KMS-11 (cell line): ENCODE results near the gene FAM13A.

ENCODE experiments used
- H2AFZ ChIP-seq: fragments of 200-600 bp; sonication (generic); 2 replicates; pipeline ENCODE4 v1.6.1; 2016; ENCODE audit warnings: antibody characterized with exemption, mixed run types, low read depth
- H3K27ac ChIP-seq: fragments of 200-600 bp; sonication (generic); 2 replicates; pipeline ENCODE4 v1.6.1; 2016; ENCODE audit warnings: mild to moderate bottlenecking, mixed run types
- H3K27me3 ChIP-seq: fragments of 200-600 bp; sonication (generic); 2 replicates; pipeline ENCODE4 v1.6.1; 2017; ENCODE audit warnings: mild to moderate bottlenecking, low read depth, mixed run types, moderate library complexity; ENCODE audit not compliant: insufficient read depth
- H3K36me3 ChIP-seq: fragments of 200-600 bp; sonication (generic); 2 replicates; pipeline ENCODE4 v1.6.1; 2017; ENCODE audit warnings: mild to moderate bottlenecking, mixed run types; ENCODE audit not compliant: insufficient read depth
- H3K4me1 ChIP-seq: fragments of 200-600 bp; sonication (generic); 2 replicates; pipeline ENCODE4 v1.6.1; 2016; ENCODE audit warnings: mild to moderate bottlenecking, low read depth, mixed run types; ENCODE audit not compliant: poor library complexity, severe bottlenecking
- H3K4me2 ChIP-seq: fragments of 200-600 bp; sonication (generic); 2 replicates; pipeline ENCODE4 v1.7.0; 2016; ENCODE audit warnings: mild to moderate bottlenecking, mixed run types
- H3K4me3 ChIP-seq: fragments of 200-600 bp; sonication (generic); IDR thresholded peaks from 2 replicates; pipeline ENCODE4 v1.6.1; 2017; ENCODE audit warnings: low read depth, low read length, mixed read lengths; ENCODE audit not compliant: insufficient read depth
- H3K79me2 ChIP-seq: fragments of 200-600 bp; sonication (generic); 2 replicates; pipeline ENCODE4 v1.6.1; 2016; ENCODE audit warnings: low read depth, mixed run types; ENCODE audit not compliant: insufficient read depth
- H3K9ac ChIP-seq: fragments of 200-600 bp; sonication (generic); 2 replicates; pipeline ENCODE4 v1.6.1; 2016; ENCODE audit warnings: mild to moderate bottlenecking, mixed run types
- H4K20me1 ChIP-seq: fragments of 200-600 bp; sonication (generic); 2 replicates; pipeline ENCODE4 v1.6.1; 2016; ENCODE audit warnings: mild to moderate bottlenecking, mixed run types; ENCODE audit not compliant: insufficient read depth
- TF ChIP-seq, protein P1 (sequence below): fragments of 200-600 bp; sonication (generic); conservative IDR thresholded peaks from 2 replicates; pipeline ENCODE4 v1.6.1; 2017; ENCODE audit warnings: low read depth, mild to moderate bottlenecking, antibody characterized with exemption, low read length, moderate library complexity, mixed read lengths

The FAM13A gene

DNA sequence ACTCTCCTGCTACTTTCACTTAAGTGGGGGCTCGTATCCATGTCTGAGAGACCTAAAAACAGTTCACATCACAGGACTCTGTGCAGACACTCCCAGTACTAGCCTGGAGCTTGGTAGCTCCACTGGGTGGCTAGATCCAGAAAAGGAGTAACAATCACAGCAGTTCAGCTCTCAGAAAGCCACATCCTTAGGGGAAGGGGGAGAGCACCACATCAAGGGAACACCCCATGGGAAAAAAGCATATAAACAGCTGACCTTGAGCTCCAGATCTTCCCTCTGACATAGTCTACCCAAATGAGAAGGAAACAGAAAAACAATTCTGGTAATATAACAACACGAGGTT is 175.8 kb downstream of the FAM13A start:
- TF ChIP-seq, protein P1, sequence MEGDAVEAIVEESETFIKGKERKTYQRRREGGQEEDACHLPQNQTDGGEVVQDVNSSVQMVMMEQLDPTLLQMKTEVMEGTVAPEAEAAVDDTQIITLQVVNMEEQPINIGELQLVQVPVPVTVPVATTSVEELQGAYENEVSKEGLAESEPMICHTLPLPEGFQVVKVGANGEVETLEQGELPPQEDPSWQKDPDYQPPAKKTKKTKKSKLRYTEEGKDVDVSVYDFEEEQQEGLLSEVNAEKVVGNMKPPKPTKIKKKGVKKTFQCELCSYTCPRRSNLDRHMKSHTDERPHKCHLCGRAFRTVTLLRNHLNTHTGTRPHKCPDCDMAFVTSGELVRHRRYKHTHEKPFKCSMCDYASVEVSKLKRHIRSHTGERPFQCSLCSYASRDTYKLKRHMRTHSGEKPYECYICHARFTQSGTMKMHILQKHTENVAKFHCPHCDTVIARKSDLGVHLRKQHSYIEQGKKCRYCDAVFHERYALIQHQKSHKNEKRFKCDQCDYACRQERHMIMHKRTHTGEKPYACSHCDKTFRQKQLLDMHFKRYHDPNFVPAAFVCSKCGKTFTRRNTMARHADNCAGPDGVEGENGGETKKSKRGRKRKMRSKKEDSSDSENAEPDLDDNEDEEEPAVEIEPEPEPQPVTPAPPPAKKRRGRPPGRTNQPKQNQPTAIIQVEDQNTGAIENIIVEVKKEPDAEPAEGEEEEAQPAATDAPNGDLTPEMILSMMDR, result no peak
- H3K27ac ChIP-seq, result no peak overlapping the region

DNA sequence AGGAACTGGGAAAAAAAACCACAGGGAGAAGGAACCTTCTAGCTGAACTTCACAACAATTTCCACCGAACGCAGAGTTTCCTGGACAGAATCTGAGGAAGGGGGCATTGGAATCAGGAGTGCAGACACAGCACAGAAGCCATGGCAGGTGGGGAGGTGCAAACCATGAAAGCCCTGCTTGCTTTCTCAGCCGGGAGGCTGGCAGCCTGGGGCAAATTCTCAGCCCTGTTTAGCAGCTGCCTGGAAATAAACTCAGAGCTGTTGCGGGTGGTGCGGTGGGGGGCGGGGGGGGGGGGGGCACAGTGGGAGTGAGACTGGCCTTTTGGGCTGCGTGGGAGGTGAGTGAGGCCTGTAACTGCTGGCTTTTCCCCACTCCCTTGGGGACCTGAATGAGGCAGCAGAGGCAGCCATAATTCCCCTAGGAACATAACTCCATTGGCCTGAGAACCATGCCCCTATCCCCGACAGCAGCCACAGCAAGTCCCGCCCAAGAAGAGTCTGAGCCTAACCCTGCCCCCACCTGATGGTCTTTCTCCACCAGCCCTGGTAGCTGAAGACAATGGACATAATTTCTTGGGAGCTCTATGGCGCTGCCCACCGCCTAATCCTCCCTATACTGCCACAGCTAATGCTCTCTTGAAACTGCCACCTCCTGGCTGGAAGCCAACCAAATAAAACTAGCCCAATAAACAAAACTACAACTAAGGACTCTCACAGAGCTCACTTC is 176.3 kb downstream of the FAM13A start:
- Histone ChIP-seq H3K36me3 (no peaks in the 10 kb centered on the region), H3K27me3 (no peaks in the 10 kb centered on the region), H3K4me2 (no peak overlapping the region), H3K4me1 (no peaks in the 10 kb centered on the region), H2AFZ (no peak overlapping the region), H3K9ac (no peak overlapping the region), H4K20me1 (no peaks in the 10 kb centered on the region), H3K4me3 (no peak overlapping the region), H3K27ac (no peak overlapping the region), H3K79me2 (no peaks in the 10 kb centered on the region)
- TF ChIP-seq, protein P1, result no peak

More for the DNA sequence above, 175.8 kb downstream of the FAM13A start:
- Histone ChIP-seq H3K27me3 (no peaks in the 10 kb centered on the region), H2AFZ (no peak overlapping the region), H3K4me2 (no peak overlapping the region), H3K4me3 (no peak overlapping the region), H3K4me1 (no peaks in the 10 kb centered on the region), H3K9ac (no peak overlapping the region), H3K36me3 (no peaks in the 10 kb centered on the region), H4K20me1 (no peaks in the 10 kb centered on the region), H3K79me2 (no peaks in the 10 kb centered on the region)

GRCh38 chr4:88879991-88880390 is 177.0 kb downstream of the FAM13A start:
- Histone ChIP-seq H3K27ac (no peak overlapping the region), H4K20me1 (no peaks in the 10 kb centered on the region), H3K4me2 (no peak overlapping the region), H3K9ac (no peak overlapping the region), H3K27me3 (no peaks in the 10 kb centered on the region), H3K4me1 (no peaks in the 10 kb centered on the region), H2AFZ (no peak overlapping the region), H3K36me3 (no peaks in the 10 kb centered on the region), H3K79me2 (no peaks in the 10 kb centered on the region), H3K4me3 (no peak overlapping the region)
- TF ChIP-seq, protein P1, result no peak

GRCh38 chr4:88878642-88879041 is 178.3 kb downstream of the FAM13A start:
- Histone ChIP-seq H3K4me1 (no peaks in the 10 kb centered on the region), H4K20me1 (no peaks in the 10 kb centered on the region), H2AFZ (no peak overlapping the region), H3K36me3 (no peaks in the 10 kb centered on the region), H3K27me3 (no peaks in the 10 kb centered on the region), H3K79me2 (no peaks in the 10 kb centered on the region), H3K9ac (no peak overlapping the region), H3K4me2 (no peak overlapping the region), H3K4me3 (no peak overlapping the region), H3K27ac (no peak overlapping the region)
- TF ChIP-seq, protein P1, result no peak
